H1 (cell line): ENCODE measurements around the gene ACYP1. TPM values are rescaled to one million over a fixed set of nuclear protein-coding genes. Genes with fewer than 3 reads are reported as not detected.

ENCODE experiments used
- CTCF ChIA-PET: fragments of 300-600 bp; sonication (Branson Sonifier 250); formaldehyde crosslinking; loops from one replicate; lab custom pipeline; 2021; ENCODE audit not compliant: partially characterized antibody; lab: Charles Lee
- POLR2A ChIA-PET: fragments of 300-600 bp; sonication (Branson Sonifier 250); formaldehyde crosslinking; loops from one replicate; lab custom pipeline; 2021; ENCODE audit warnings: inconsistent platforms; ENCODE audit not compliant: partially characterized antibody; lab: Charles Lee
- DNase-seq, 2 experiments: peaks; one replicate each; pipeline versions ENCODE4 v3.0.0 to v3.0.0-alpha.2; 2010 to 2022; ENCODE audit warnings: low spot score in 2 of 2, low read depth in 1 of 2, mixed read lengths in 1 of 2
- FAIRE-seq: peaks from 2 replicates; lab custom pipeline; 2011; peaks lifted over from hg19 to GRCh38; lab: Jason Lieb, UNC
- H2AFZ ChIP-seq: 2 replicates; pipeline ENCODE4 v1.8.1; 2012; ENCODE audit warnings: low read length, inconsistent platforms
- H2AK5ac ChIP-seq: 2 replicates; pipeline ENCODE4 v1.6.1; 2013; ENCODE audit warnings: low read depth, low read length
- H2BK120ac ChIP-seq: replicated peaks from 2 replicates; pipeline ENCODE3; 2013; ENCODE audit warnings: low read depth, low read length, inconsistent platforms
- H2BK12ac ChIP-seq: 2 replicates; pipeline ENCODE4 v1.6.1; 2013; ENCODE audit warnings: low read depth, low read length
- H2BK15ac ChIP-seq: 2 replicates; pipeline ENCODE4 v1.6.1; 2013; ENCODE audit warnings: low read length
- H2BK20ac ChIP-seq: 2 replicates; pipeline ENCODE4 v1.6.1; 2013; ENCODE audit warnings: low read length
- H2BK5ac ChIP-seq: 2 replicates; pipeline ENCODE4 v1.6.1; 2013; ENCODE audit warnings: low read depth, low read length
- H3K14ac ChIP-seq: 2 replicates; pipeline ENCODE4 v1.6.1; 2013; ENCODE audit warnings: inconsistent platforms; ENCODE audit not compliant: insufficient read length
- H3K18ac ChIP-seq: 2 replicates; pipeline ENCODE4 v1.6.1; 2013; ENCODE audit warnings: low read length; ENCODE audit errors: extremely low read depth
- H3K23ac ChIP-seq: 2 replicates; pipeline ENCODE4 v1.6.1; 2013; ENCODE audit warnings: inconsistent platforms; ENCODE audit not compliant: insufficient read length
- H3K23me2 ChIP-seq: 2 replicates; pipeline ENCODE4 v1.6.1; 2013; ENCODE audit warnings: low read depth, low read length
- H3K27ac ChIP-seq: 2 replicates; pipeline ENCODE4 v1.6.1; 2011; ENCODE audit warnings: low read depth, low read length, inconsistent platforms
- H3K27me3 ChIP-seq, 4 experiments: replicated peaks in 1 of 4; 1 replicate in 1 of 4; 2 replicates in 3 of 4; pipeline versions ENCODE4 v1.6.1 to v1.8.1; 2011 to 2013; ENCODE audit warnings: low read length in 3 of 4, mild to moderate bottlenecking in 3 of 4, inconsistent platforms in 2 of 4, mixed read lengths in 2 of 4, moderate library complexity in 1 of 4; ENCODE audit not compliant: control insufficient read depth in 3 of 4, insufficient read depth in 3 of 4; ENCODE audit errors: extremely low read depth in 1 of 4
- H3K36me3 ChIP-seq, 4 experiments: 2 replicates each; pipeline versions ENCODE4 v1.6.1 to v1.8.1; 2011 to 2013; ENCODE audit warnings: mild to moderate bottlenecking in 4 of 4, low read length in 3 of 4, moderate library complexity in 2 of 4, control low read depth in 1 of 4, inconsistent platforms in 1 of 4; ENCODE audit not compliant: insufficient read depth in 4 of 4, control insufficient read depth in 2 of 4
- H3K4ac ChIP-seq: replicated peaks from 2 replicates; pipeline ENCODE3; 2013; ENCODE audit warnings: low read length, low read depth, mixed read lengths, inconsistent platforms; ENCODE audit not compliant: insufficient read length
- H3K4me1 ChIP-seq, 4 experiments: replicated peaks in 1 of 4; 1 replicate in 1 of 4; 2 replicates in 3 of 4; pipeline versions ENCODE4 v1.6.1 to v1.8.1; 2011 to 2013; ENCODE audit warnings: low read length in 3 of 4, inconsistent platforms in 2 of 4, mixed read lengths in 1 of 4; ENCODE audit not compliant: insufficient read depth in 4 of 4, control insufficient read depth in 3 of 4
- H3K4me2 ChIP-seq, 2 experiments: 2 replicates each; pipeline versions ENCODE4 v1.6.1 to v1.8.1; 2011 to 2013; ENCODE audit warnings: low read depth in 2 of 2, low read length in 2 of 2, control low read depth in 1 of 2, inconsistent platforms in 1 of 2, mild to moderate bottlenecking in 1 of 2; ENCODE audit not compliant: insufficient read depth in 1 of 2
- H3K4me3 ChIP-seq, 4 experiments: fragments of 200-600, 300-600 bp in 1 of 4; sonication (generic), shearing (Covaris generic), sonication (Bioruptor Twin) in 1 of 4; 2 replicates each; pipeline versions ENCODE4 v1.5.1 to v1.8.1; 2011 to 2016; ENCODE audit warnings: low read length in 4 of 4, low read depth in 3 of 4, control low read depth in 2 of 4, inconsistent platforms in 2 of 4, mild to moderate bottlenecking in 2 of 4, mixed read lengths in 1 of 4, moderate library complexity in 1 of 4; ENCODE audit not compliant: insufficient read depth in 2 of 4; ENCODE audit errors: extremely low read depth in 1 of 4
- H3K56ac ChIP-seq: replicated peaks from 2 replicates; pipeline ENCODE3; 2013; ENCODE audit warnings: low read depth, mild to moderate bottlenecking, mixed read lengths, low read length, inconsistent platforms; ENCODE audit not compliant: insufficient read length
- H3K79me1 ChIP-seq: 2 replicates; pipeline ENCODE4 v1.6.1; 2013; ENCODE audit warnings: low read depth, low read length, control low read depth
- H3K79me2 ChIP-seq, 2 experiments: 2 replicates each; pipeline versions ENCODE4 v1.6.1 to v1.8.1; 2012 to 2013; ENCODE audit warnings: low read length in 2 of 2, mild to moderate bottlenecking in 2 of 2, inconsistent platforms in 1 of 2; ENCODE audit not compliant: insufficient read depth in 2 of 2, control insufficient read depth in 1 of 2
- H3K9ac ChIP-seq, 4 experiments: replicated peaks in 1 of 4; 1 replicate in 1 of 4; 2 replicates in 3 of 4; pipeline versions ENCODE4 v1.6.1 to v1.8.1; 2011 to 2013; ENCODE audit warnings: low read depth in 3 of 4, low read length in 3 of 4, control low read depth in 2 of 4, mild to moderate bottlenecking in 2 of 4, moderate library complexity in 2 of 4, inconsistent platforms in 1 of 4; ENCODE audit errors: extremely low read depth in 1 of 4
- H3K9me3 ChIP-seq, 2 experiments: 2 replicates each; pipeline versions ENCODE4 v1.6.1 to v1.8.1; 2012 to 2013; ENCODE audit warnings: mild to moderate bottlenecking in 2 of 2, moderate library complexity in 2 of 2, control low read depth in 1 of 2, inconsistent platforms in 1 of 2, low read depth in 1 of 2, low read length in 1 of 2, mixed read lengths in 1 of 2; ENCODE audit not compliant: insufficient read depth in 2 of 2
- H4K20me1 ChIP-seq, 2 experiments: replicated peaks in 1 of 2; 2 replicates each; pipeline versions ENCODE3 to v1.8.1; 2011 to 2013; ENCODE audit warnings: inconsistent platforms in 2 of 2, low read length in 2 of 2, mild to moderate bottlenecking in 1 of 2; ENCODE audit not compliant: insufficient read depth in 2 of 2, control insufficient read depth in 1 of 2
- H4K5ac ChIP-seq: 2 replicates; pipeline ENCODE4 v1.6.1; 2013; ENCODE audit warnings: low read length, low read depth, mixed read lengths, inconsistent platforms; ENCODE audit not compliant: insufficient read length
- H4K8ac ChIP-seq: 2 replicates; pipeline ENCODE4 v1.8.0; 2013; ENCODE audit warnings: mild to moderate bottlenecking, moderate library complexity, low read length, inconsistent platforms; ENCODE audit not compliant: insufficient read depth; ENCODE audit errors: extremely low read depth
- H4K91ac ChIP-seq: replicated peaks from 2 replicates; pipeline ENCODE3; 2013; ENCODE audit warnings: low read length, mixed read lengths, inconsistent platforms; ENCODE audit not compliant: insufficient read length
- HDAC2 ChIP-seq, 2 experiments: fragments of 300-600 bp in 1 of 2; sonication (generic) in 1 of 2; IDR thresholded peaks; 2 replicates each; pipeline ENCODE4 v1.6.1; 2011 to 2012; ENCODE audit warnings: low read depth in 2 of 2, low read length in 2 of 2, mild to moderate bottlenecking in 2 of 2, moderate library complexity in 2 of 2, borderline replicate concordance in 1 of 2, inconsistent platforms in 1 of 2
- NRF1 ChIP-seq: IDR thresholded peaks from 2 replicates; pipeline ENCODE4 v1.6.1; 2011; ENCODE audit warnings: mild to moderate bottlenecking, low read depth, low read length, improper control_type of control experiment
- RFX5 ChIP-seq: IDR thresholded peaks from 2 replicates; pipeline ENCODE4 v1.6.1; 2011; ENCODE audit warnings: low read depth, low read length, improper control_type of control experiment, borderline replicate concordance
- RXRA ChIP-seq: IDR thresholded peaks from 2 replicates; pipeline ENCODE4 v1.6.1; 2011; ENCODE audit warnings: low read depth, mild to moderate bottlenecking, low read length, moderate library complexity; ENCODE audit not compliant: insufficient read depth
- SIN3A ChIP-seq, 2 experiments: IDR thresholded peaks in 1 of 2; conservative IDR thresholded peaks in 1 of 2; 2 replicates each; pipeline ENCODE4 v1.6.1; 2011 to 2012; ENCODE audit warnings: low read length in 2 of 2, improper control_type of control experiment in 1 of 2, low read depth in 1 of 2, mild to moderate bottlenecking in 1 of 2
- SIX5 ChIP-seq: IDR thresholded peaks from 2 replicates; pipeline ENCODE4 v1.6.1; 2011; ENCODE audit warnings: mild to moderate bottlenecking, low read depth, low read length
- SP4 ChIP-seq: IDR thresholded peaks from 2 replicates; pipeline ENCODE4 v1.6.1; 2012; ENCODE audit warnings: low read length, inconsistent platforms
- TAF1 ChIP-seq: IDR thresholded peaks from 2 replicates; pipeline ENCODE4 v1.6.1; 2011; ENCODE audit warnings: mild to moderate bottlenecking, low read depth, low read length
- TAF7 ChIP-seq: optimal IDR thresholded peaks from 2 replicates; pipeline ENCODE3; 2011; ENCODE audit warnings: low read depth, mild to moderate bottlenecking, inconsistent platforms, low read length, moderate library complexity, borderline replicate concordance
- TEAD4 ChIP-seq: IDR thresholded peaks from 2 replicates; pipeline ENCODE4 v1.6.1; 2012; ENCODE audit warnings: low read depth, low read length, inconsistent platforms, mixed read lengths
- ZNF274 ChIP-seq: IDR thresholded peaks from 2 replicates; pipeline ENCODE4 v1.7.0; 2012; ENCODE audit warnings: low read length, borderline replicate concordance; ENCODE audit errors: extremely low read depth
- WGBS, 2 experiments: shearing (Covaris generic) in 1 of 2; methylation state at CpG; one replicate each; pipeline versions ENCODE4 v1.1.6 to v1.1.7; 2013 to 2015; ENCODE audit warnings: low lambda C conversion rate in 2 of 2, mixed read lengths in 2 of 2, inconsistent platforms in 1 of 2, low coverage in 1 of 2, missing lambda C conversion rate in 1 of 2; ENCODE audit not compliant: insufficient replicate concordance in 2 of 2, insufficient coverage in 1 of 2, insufficient read length in 1 of 2; ENCODE audit errors: extremely low coverage in 1 of 2, missing lambda C conversion rate in 1 of 2; 5-methylcytosine and 5-hydroxymethylcytosine counted together
- polyA plus RNA-seq, 7 experiments: library from polyadenylated mRNA; depleted of rRNA in 3 of 7; stranded (reverse) in 5 of 7; unstranded in 2 of 7; fragments of >200 nt in 5 of 7; fragments of 200-250 nt in 2 of 7; gene quantifications; 1 replicate in 5 of 7; 2 replicates in 1 of 7; 4 replicates in 1 of 7; pipeline versions ENCODE4 v1.2.1 to v1.2.3, GENCODE V29; 2011 to 2013; ENCODE audit warnings: missing spikeins in 2 of 7, mixed read lengths in 2 of 7
- total RNA-seq: library from RNA; stranded (reverse); fragmentation: NEBNext Ultra II Directional; extraction: Animal tissue kit (Norgen Biotek cat#: 25700); gene quantifications from 2 replicates; pipeline ENCODE4 v1.2.1, GENCODE V29; 2021

The ACYP1 gene
- total and polyA plus RNA-seq, 2 of the 8 experiments (the other 6 are each of a cell fraction or from before 2014, with no cell fraction given) = 22.3 to 24.8 TPM

DNA sequence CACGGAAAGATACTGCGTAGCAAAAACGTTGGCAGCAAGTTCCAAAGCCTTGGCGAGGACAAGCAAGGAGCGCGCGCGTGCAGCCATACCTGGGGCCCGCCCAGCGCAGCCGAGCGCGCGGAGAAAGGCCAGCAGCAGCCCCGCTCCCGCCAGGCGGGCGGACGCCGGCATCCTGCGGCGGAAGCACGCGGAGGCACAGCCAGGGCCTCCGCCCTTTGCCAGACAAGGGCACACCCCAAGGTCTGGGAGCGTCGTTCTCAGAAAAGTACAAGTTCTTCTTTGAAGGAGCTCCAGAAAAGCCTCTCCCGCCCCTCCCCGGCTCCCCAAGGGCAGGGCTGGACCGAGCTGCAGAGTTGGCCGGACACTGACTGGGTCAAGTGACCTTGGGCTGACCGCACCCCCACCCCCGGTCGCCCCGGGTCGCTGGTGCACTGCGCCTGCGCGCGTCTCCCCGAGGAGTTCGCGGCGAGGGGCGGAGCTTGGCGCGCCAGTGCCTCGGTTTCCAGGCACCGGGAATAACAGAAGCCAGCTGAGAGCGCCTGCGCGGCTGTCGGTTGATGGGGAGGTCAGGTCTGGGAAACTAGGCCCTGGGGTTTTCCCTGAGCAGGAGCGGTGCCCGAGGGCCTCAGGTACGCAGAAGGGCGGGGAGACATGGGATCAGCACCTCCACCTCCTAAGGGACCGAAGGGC lies 5.4 kb upstream of the ACYP1 start, which contains the start of gene ZC2HC1C:
ZC2HC1C (plus strand) TSS at position 521 of the 690 bp plus-strand sequence. CDS start 933 bp downstream, outside the sequence.
- no peak within 1 kb of the TSS for H3K14ac ChIP-seq
- peak within 1 kb of the TSS; percentile 9; the same call in 1 of the 2 replicates for H2AFZ ChIP-seq
- FAIRE-seq (no peak), DNase-seq (peak; percentile 83 to 98)
- ChIA-PET POLR2A (interaction anchor here (0.6 to 3.9 kb wide), 16 partner anchors 11 to 209 kb away, joined by 3 to 22 read pairs (median 4); partner anchors contain the start of genes FOS, MLH3, NEK9 and PGF), CTCF (interaction anchor here (0.5 to 5.6 kb wide), 8 partner anchors 10 to 1931 kb away, joined by 3 to 39 read pairs (median 4); no protein-coding TSS in a partner anchor)
- H3K23ac ChIP-seq = no peak within 1 kb of the TSS
- no peaks in the 10 kb centered on the region for H4K20me1 ChIP-seq
- no peak within 1 kb of the TSS for H2BK20ac ChIP-seq
- peak within 1 kb of the TSS; percentile 83 for H3K27ac ChIP-seq
- H4K8ac ChIP-seq = peak within 1 kb of the TSS; percentile 90; the same call in 1 of the 2 replicates
- H2AK5ac ChIP-seq = no peak within 1 kb of the TSS
- peaks cover 0 to 11% of the 10 kb centered on the region in 2 experiments; a peak in 2 of 4 replicates for H3K79me2 ChIP-seq
- peak within 1 kb of the TSS; percentile 88; the same call in 1 of the 2 replicates for H3K18ac ChIP-seq
- H3K79me1 ChIP-seq = peaks cover 2% of the 10 kb centered on the region
- peak within 1 kb of the TSS; percentile 42 for H3K56ac ChIP-seq
- H3K4me2 ChIP-seq = peak within 1 kb of the TSS; percentile 60 to 83
- H2BK5ac ChIP-seq = peak within 1 kb of the TSS; percentile 94
- H3K4ac ChIP-seq = no peak within 1 kb of the TSS
- H3K36me3 ChIP-seq = no peaks in the 10 kb centered on the region
- no peak within 1 kb of the TSS for H2BK120ac ChIP-seq
- H4K91ac ChIP-seq = no peak within 1 kb of the TSS
- H2BK15ac ChIP-seq = no peak within 1 kb of the TSS
- peak within 1 kb of the TSS; percentile 70 to 90 (median 82) for H3K4me3 ChIP-seq
- peak within 1 kb of the TSS; percentile 29; the same call in 1 of the 2 replicates for H2BK12ac ChIP-seq
- H3K9ac ChIP-seq = peak within 1 kb of the TSS; percentile 54 to 92 (median 86)
- H3K9me3 ChIP-seq = no peaks in the 10 kb centered on the region
- peaks cover 5% of the 10 kb centered on the region for H3K23me2 ChIP-seq
- no peaks in the 10 kb centered on the region for H3K27me3 ChIP-seq
- peak within 1 kb of the TSS; percentile 86 for H4K5ac ChIP-seq
- WGBS, 2 experiments = 2% methylated on average over 57 of the region's 58 CpGs; no CpG with 5 or more reads in 1 of the 2 experiments
- peaks cover 0 to 3% (median under 1%) of the 10 kb centered on the region in 4 experiments; a peak in 2 of 7 replicates for H3K4me1 ChIP-seq
- peak; percentile 91 for TF ChIP-seq TAF1
- no peak for TF ChIP-seq RXRA
- peak; percentile 92 for TF ChIP-seq NRF1
- TF ChIP-seq TAF7 = peak; percentile 77
- no peak for TF ChIP-seq SIX5
- TF ChIP-seq HDAC2 (IDR thresholded peaks at IDR 0.05; ENCODE audit: borderline replicate concordance in 1 of 2, low read depth in 2 of 2, low read length in 2 of 2) = peak; percentile 69 to 70; a peak in 1 of 4 replicates
- peak; percentile 44 to 78; a peak in 2 of 4 replicates for TF ChIP-seq SIN3A (conservative IDR thresholded peaks at IDR 0.05 in 1 of 2, IDR thresholded peaks at IDR 0.05 in 1 of 2; ENCODE audit: low read depth in 1 of 2, low read length in 2 of 2)
- TF ChIP-seq RFX5 = no peak
- TF ChIP-seq TEAD4 = no peak
- TF ChIP-seq SP4 = no peak; the same call in 1 of the 2 replicates
- no peak for TF ChIP-seq ZNF274
